ENCODE measurements around the gene CENPE. TPM values are rescaled to one million over a fixed set of nuclear protein-coding genes. Genes with fewer than 3 reads are reported as not detected.

CENPE gene
- total RNA-seq, 2 donors from 2014 or later: 0.16 to 3.0 TPM

DNA sequence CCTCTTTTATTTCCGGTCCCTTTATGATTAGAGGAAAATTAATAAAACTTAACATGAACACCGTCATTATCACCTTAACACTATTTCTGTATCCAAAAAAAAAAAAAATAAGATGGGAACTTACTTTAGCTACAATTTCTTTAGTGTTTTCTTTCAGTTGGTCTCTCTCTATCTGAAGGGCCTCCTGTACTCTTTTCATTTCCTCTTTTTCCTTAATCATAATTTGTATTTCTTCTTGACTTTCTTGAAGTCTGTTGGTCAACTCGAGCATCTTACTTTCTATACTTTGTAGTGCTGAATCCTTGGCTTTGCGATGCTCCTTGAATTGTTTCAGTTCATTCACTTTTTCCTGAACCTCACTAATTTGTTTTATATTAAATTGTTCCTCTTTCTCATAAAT lies 53.2 kb downstream of the CENPE start:
- no peaks in the 10 kb centered on the region for H3K27me3 ChIP-seq

DNA sequence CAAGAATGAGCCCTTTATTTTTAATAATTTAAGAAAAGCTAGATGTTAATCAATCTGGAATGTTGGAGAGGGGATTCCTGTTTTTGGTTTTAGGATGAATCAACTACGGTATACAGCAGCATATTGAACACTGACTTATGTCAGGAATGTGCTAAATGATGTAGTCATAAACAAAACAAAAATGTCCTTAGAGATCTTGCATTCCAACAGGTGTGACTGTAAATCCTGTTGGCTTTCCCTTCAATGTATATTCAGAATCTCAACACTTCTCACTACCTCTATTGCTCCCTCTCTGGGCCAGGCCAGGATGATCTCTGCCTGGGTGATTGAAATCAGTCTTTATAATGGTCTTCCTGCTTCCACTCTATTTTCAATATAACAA lies 60.7 kb downstream of the CENPE start:
- no peak for TF ChIP-seq CTCF (IDR thresholded peaks at IDR 0.05)
- no peaks in the 10 kb centered on the region for H3K9me3 ChIP-seq
- no peak overlapping the region for H3K4me3 ChIP-seq
- no peaks in the 10 kb centered on the region for H3K36me3 ChIP-seq
- no peaks in the 10 kb centered on the region for H3K27me3 ChIP-seq
- DNase-seq (ENCODE audit: low spot score): no peak
- no peak overlapping the region for H3K27ac ChIP-seq
- no peaks in the 10 kb centered on the region for H3K4me1 ChIP-seq

More for the DNA sequence above, 53.2 kb downstream of the CENPE start:
- TF ChIP-seq CTCF (IDR thresholded peaks at IDR 0.05): no peak
- no peak overlapping the region for H3K27ac ChIP-seq
- H3K4me3 ChIP-seq: no peak overlapping the region
- no peaks in the 10 kb centered on the region for H3K36me3 ChIP-seq
- no peak for DNase-seq (ENCODE audit: low spot score)
- H3K9me3 ChIP-seq: no peaks in the 10 kb centered on the region
- no peaks in the 10 kb centered on the region for H3K4me1 ChIP-seq

- H3K27me3 ChIP-seq: no peaks in the 10 kb centered on the region
- no peak overlapping the region for H3K4me3 ChIP-seq
- DNase-seq (ENCODE audit: low spot score): no peak
- H3K36me3 ChIP-seq: no peaks in the 10 kb centered on the region
- H3K27ac ChIP-seq: no peak overlapping the region
- no peaks in the 10 kb centered on the region for H3K4me1 ChIP-seq
- H3K9me3 ChIP-seq: no peaks in the 10 kb centered on the region
- TF ChIP-seq CTCF (IDR thresholded peaks at IDR 0.05): no peak
Observed at GRCh38 chr4:103136671-103137445, 61.3 kb downstream of the CENPE start.

GRCh38 chr4:103129174-103129573 lies 69.0 kb downstream of the CENPE start:
- DNase-seq (ENCODE audit: low spot score): no peak
- Histone ChIP-seq H3K9me3 (peaks cover 0 to 11% of the 10 kb centered on the region in 2 donors), H3K36me3 (no peaks in the 10 kb centered on the region), H3K27ac (no peak overlapping the region), H3K27me3 (no peaks in the 10 kb centered on the region), H3K4me1 (no peaks in the 10 kb centered on the region), H3K4me3 (no peak overlapping the region)
- no peak for TF ChIP-seq CTCF (IDR thresholded peaks at IDR 0.05)

DNA sequence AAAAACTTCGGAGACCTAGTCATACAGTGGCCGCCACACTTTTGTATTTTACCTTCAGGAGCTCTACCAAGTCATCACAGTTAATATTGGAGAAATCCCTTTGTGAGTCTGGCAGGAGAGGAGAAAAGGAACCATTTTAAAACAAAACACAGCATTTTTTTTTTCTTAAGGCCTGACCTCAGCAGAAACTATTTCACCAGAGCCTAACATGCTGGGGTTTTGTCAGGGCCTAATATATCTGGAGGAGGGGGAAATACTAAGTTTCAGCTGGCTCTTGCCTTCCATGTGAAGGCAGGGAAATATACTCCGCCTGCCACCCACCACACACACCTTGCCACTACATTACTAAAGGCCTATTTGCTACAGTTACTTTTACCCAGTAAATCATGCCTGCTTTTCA lies 72.0 kb downstream of the CENPE start:
- Histone ChIP-seq H3K9me3 (peaks cover 0 to 11% of the 10 kb centered on the region in 2 donors), H3K27me3 (no peaks in the 10 kb centered on the region), H3K4me1 (no peaks in the 10 kb centered on the region), H3K27ac (no peak overlapping the region), H3K36me3 (no peaks in the 10 kb centered on the region), H3K4me3 (no peak overlapping the region)
- DNase-seq (ENCODE audit: low spot score): no peak
- TF ChIP-seq CTCF (IDR thresholded peaks at IDR 0.05): no peak

GRCh38 chr4:103123114-103123513 lies 75.0 kb downstream of the CENPE start:
- Histone ChIP-seq H3K4me3 (no peak overlapping the region), H3K9me3 (peaks cover 0 to 6% of the 10 kb centered on the region in 2 donors), H3K36me3 (no peaks in the 10 kb centered on the region), H3K27ac (no peak overlapping the region), H3K27me3 (no peaks in the 10 kb centered on the region), H3K4me1 (no peaks in the 10 kb centered on the region)
- DNase-seq (ENCODE audit: low spot score): no peak
- no peak for TF ChIP-seq CTCF (IDR thresholded peaks at IDR 0.05)

Measured in right atrium auricular region (tissue), 2 donors.